ENCODE measurements around the gene EFCAB8.
"Not testable (repeated sequence)": the region's sequence is repeated elsewhere in the genome, so short reads cannot be mapped to it uniquely, and the experiment has no call there.

Gene EFCAB8

DNA sequence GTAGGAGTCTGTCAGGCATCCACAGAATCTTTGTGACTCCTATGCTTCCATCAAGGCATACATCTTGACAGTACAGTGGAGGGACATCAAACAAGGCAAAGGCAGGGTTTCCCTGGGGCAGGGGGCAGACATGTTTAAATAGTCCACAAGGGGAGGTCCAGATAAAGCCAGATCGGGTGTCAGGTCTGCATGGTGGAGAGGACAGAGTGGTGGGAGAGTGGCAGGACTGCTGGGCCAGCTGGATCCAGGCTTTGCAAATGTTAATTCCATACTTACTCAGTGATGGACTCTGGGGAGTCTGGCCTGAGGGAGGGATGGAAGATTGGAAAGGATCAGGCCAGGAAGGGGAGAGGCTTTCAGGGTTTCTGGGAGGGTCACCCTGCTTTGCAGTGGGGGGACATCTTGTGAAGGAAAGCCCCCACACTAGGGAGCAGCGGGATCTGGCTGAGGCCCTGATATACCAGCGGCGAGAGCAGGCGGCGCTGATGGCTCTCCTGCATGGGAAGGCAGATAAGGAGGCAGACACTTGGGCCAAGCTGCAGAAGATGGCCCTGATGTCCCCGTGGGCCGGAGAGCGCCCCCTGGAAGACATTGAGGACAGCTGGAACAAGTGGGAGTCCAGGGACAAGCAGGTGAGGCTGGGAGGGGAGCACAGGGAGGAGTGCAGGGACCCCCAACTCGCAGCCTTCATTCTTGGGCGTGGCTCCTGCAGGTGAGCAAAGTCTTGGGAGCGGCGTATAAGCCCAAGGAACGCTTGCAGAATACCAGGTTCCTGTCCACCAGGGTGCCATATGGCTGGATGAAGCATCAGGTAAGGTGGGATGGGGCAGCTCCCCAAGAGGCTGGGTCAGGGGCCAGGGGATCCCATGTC lies 100.9 kb downstream of the EFCAB8 start:
- DNase-seq (ENCODE audit: low read depth): no peak

DNA sequence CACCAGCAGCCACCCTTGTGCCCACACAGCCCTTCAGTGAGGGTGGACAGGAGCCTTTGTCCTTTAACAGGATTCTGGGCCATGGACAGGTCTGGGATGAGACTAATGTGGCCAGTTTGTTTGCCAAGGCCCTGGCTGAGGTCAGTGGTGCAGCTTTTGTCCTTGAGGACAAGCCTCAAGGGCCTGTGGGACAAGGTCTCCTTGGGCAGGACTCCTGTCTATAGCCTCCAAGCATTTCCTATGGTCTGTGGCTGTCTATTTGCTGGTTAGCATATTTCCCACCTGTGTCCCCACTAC lies 101.4 kb downstream of the EFCAB8 start:
- no peak for DNase-seq (ENCODE audit: low read depth)

DNA sequence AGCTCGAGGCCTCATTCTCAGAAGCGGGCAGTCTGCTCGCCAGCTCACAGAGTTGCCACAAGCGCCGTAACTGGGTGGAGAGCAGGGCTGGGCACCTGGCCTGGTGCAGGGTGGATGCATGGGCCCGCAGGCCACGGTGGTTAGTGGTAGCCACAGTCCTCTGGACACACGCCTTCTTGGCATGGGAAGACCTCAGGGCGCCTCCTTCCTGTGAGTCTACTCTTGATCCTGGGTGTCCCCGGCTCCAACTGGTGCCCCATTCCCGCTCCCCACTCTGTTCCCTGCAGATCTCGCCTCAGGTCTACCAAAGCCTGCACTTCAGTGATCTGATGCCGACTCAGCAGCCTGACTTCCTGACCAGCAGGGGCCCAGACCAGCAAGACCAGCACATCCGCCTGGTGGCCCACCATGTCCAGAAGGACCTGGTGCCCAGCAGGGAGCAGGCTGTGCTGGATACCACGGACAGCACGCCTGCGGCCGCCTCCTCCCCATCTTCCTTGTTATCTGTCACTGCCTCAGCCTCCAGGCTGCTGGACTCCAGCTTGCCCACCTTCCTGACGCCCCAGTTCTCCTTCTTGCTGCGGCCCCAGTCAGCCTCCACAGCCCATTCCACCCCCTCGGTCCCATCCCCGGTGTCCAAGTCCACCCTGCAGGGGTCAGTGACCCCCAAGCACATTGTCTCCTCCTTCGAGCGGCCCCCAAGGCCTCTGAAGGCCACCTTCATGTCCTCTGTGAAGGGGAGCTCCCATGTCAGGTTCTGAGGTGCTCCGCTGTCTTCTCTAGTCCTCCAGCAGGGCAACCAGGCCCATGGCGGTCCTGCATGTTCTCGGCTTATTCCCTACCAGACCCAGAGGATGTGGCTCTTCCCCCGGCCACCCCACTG lies 102.4 kb downstream of the EFCAB8 start:
- DNase-seq (ENCODE audit: low read depth): no peak

DNA sequence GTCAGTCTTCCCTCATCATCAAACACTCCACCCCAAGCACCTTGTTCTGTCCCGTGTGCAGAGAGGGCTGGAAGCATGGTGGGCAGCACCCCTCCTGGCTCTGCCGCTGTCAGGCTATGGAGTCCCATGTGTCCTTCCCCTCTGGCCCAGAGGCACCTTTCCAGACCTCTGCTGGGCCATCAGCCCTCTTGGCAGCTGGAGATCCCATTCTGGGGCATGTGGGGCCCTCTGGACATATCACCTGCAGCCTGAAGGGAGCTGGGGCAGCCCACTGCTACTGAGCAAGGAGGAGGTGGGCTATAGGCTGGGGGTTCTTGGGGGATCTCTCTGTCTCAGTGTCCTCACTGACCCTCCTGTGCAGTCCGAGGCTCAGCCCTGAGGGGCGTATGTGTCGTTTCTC lies 103.3 kb downstream of the EFCAB8 start:
- no peak for DNase-seq (ENCODE audit: low read depth)

DNA sequence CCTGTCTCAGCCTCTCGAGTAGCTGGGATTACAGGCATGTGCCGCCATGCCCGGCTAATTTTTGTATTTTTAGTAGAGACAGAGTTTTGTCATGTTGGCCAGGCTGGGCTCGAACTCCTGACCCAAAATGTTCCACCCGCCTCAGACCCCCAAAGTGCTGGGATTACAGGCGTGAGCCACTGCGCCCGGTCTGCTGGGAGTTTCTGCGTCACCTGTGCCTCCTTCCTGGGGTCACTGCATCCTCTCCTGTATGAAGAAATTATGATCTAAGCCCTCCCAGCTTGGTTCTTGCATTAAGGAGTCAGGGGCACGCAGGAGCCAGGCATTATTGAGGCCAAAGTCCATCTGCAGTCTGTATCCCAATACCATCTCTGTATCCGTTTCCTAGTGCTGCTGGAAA lies 103.9 kb downstream of the EFCAB8 start:
- DNase-seq (ENCODE audit: low read depth): not testable (repeated sequence)

DNA sequence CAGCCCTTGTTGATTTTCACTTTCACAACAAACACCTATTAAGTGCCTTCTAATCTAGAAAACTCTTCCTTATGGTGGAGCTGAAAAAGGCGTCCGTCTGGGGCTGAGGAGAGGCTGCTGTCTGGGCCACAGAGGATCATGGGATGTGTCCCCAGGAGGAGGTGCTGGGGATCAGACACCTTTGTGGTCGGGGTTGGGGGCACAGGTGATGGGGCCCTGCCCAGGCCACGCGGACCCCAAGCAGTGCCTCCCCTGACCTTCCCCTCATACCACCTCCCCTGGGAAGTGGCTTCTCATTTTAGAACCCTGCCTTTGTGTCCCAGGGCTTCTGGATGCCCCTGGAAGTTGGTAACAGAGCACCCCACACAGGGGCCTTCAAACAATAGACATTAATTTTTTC lies 104.5 kb downstream of the EFCAB8 start:
- DNase-seq (ENCODE audit: low read depth): no peak

DNA sequence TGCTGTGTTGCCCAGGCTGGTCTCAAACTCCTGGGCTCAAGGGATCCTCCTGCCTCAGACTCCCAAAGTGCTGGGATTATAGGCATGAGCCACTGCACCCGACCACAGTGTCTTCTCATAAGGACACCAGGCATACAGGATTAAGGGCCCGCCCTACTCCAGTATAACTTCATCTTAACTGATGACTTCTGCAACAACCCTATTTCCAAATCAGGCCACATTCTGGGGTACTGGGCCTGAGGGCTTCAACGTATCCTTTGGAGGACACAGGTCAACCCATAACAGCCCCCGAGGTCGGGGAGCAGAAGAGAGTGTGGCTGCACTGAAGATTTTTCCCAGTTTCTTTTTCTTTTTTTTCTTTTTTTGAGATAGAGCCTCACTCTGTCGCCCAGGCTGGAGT lies 105.9 kb downstream of the EFCAB8 start:
- DNase-seq (ENCODE audit: low read depth): no peak

DNA sequence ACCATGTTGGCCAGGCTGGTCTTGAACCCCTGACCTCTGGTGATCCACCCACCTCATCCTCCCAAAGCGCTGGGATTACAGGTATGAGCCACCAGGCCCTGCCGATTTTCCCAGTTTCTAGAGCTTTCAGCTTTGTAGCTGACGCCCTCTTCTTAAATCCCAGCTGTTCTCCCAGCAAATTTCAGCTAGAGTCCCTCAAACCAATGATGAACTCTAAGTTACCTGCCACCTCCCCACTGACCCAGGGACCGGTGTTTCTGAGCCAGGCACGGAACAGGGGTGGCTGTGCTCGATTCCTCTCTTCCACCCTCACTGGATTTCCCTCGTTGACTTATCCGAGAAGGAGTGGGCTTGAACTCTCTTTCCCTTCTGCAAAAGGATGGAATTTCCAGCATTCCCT lies 106.4 kb downstream of the EFCAB8 start:
- no peak for DNase-seq (ENCODE audit: low read depth)

DNA sequence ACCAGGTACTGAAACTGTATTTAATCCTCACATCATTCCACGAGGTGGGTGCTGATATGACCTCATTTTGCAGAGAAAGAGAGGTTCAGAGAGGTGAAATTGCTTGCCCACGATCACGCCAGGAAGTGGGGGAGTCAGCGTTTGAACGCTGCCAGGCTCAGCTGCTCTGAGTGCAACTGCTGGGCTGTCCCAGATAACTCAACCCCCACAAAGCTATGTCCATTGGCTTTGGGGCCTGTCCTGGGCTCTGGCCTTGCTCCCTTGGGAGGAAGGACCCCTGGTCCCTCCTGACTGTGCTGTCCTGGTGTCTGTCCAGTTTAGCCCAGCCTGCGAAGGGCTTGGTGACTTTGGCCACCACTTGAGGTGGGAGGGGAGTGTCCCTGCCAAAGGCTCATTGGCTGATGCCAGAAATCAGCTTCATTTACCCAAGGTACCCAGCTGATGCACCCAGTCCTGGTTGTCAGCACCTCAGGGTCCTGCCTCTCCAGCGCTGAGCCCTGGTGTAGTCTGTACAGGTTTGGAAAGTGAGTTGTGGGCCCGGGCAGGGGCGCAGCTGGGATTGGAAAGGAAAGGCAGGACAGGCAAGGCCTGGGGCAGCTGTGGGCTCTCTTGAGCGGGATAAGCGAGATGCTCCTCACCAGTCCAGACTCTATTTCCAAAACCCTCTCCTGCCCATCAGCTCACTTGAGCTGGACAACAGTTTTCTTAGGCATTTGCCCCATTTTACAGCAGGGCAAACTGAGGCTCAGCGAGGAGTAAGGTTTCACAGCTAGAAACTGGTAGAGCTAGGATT lies 107.1 kb downstream of the EFCAB8 start:
- DNase-seq (ENCODE audit: low read depth): no peak

DNA sequence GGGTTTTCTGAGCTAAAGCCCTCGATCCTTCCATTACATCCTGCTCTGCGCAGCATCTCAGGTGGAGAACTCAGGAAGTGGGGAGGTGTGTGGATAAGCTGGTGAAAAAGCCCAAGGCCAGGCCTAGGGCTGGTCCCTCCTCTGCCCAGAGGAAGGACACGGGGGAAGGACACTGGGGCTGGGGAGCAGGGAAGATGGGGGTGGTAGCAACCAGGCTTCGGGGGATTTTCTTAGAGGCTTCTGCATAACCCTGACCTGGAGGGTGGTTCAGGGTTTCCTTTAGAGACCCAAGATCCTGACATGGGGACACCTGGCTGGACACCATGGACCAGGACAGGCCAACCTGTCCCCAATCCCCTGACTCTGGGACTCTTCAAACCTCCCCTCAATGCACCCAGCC lies 107.7 kb downstream of the EFCAB8 start:
- DNase-seq (ENCODE audit: low read depth): no peak

DNA sequence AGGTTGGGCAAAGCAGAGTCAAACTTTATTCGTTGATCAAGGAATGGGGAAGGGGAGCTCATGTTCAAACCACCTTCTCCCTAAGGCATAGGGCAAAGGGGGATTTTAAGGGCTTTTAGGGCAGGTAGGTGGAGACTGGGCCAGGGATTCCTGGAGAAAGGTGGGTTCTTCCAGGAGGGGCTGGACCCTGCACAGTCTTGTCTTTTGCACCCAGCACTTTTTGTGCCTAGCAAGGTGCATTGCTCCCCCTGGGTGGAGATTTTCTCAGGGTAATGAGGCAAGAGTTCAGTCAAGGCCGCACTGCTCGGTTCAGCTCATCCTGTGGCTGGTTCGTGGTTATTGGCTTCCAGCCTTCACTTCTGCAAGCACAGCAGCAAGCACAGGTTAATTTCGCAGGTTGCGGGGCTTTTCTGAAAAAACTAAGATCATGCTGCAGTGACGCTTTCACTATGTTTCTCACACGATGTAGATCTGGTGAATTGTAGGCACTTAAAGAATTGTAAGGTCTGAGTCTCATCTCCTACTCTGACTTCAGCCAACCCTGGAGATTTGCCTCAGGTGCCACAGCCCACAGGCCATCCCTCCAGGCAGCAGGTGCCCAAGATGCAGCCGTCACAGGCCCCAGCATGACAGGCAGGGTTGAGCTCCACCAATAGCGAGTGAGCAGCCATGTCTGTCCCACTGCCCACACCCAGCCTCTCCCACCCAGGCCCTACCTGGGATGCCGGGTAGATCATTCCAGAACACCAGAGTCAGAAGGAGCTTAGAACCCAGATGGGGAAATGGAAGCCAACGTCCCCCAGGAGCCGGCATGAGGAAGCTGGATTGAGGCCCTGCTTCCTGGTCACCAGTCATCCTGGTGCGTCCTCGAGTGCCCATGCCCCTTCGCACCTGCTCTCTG lies 108.4 kb downstream of the EFCAB8 start:
- no peak for DNase-seq (ENCODE audit: low read depth)

DNA sequence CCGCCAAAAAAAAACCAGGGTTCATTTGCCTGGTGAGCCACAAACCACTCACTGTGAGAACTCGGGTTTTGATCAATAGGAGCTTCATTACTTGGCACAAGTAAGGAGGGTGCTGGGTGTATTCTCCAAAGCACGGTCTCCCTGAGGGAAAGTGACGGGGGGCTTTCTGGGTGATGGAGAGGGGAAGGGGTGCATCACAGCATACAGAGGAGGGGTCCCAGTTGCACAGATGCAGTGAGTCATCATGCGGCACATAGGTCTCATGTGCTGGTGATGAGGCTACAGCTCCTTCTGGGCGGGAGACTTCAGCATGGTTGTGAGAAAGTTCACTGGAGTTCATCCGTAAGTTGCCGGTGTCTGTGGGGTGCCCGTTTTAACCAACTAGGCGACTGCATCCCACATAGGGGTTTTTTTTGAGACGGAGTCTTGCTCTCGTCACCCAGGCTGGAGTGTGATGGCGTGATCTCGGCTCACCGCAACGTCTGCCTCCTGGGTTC lies 109.3 kb downstream of the EFCAB8 start:
- peak; percentile 44 for DNase-seq (ENCODE audit: low read depth)

DNA sequence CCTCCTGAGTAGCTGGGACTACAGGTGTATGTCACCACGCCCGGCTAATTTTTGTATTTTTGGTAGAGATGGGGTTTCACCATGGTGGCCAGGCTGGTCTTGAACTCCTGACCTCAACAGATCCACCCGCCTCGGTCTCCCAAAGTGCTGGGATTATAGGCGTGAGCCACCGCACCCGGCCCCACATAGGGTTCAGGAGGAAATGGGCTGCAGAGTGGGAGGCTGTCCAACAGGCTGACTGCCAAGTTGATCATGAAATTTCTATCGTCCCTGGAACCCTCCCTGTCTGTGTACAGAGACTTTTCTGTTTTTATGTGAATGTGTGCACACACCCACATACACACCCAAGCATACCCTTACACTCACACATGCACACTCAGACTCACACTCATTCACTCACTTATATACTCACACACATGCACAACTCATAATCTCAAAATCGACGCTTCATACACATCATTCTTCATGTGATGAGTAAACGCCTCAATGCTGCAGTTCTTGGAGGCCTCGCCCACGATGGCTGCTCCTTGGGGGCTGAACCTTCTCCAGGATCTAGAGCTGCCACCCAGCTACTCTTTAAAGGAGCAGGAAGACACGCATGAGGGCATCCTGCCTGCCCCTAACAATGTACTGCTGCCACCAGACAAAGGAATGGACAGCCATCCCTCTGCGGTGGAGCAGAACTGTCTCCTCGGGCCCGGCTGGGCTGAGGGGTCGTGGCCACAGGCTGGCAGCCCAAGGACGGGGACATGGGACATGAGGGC lies 109.9 kb downstream of the EFCAB8 start:
- peak; percentile 45 for DNase-seq (ENCODE audit: low read depth)

DNA sequence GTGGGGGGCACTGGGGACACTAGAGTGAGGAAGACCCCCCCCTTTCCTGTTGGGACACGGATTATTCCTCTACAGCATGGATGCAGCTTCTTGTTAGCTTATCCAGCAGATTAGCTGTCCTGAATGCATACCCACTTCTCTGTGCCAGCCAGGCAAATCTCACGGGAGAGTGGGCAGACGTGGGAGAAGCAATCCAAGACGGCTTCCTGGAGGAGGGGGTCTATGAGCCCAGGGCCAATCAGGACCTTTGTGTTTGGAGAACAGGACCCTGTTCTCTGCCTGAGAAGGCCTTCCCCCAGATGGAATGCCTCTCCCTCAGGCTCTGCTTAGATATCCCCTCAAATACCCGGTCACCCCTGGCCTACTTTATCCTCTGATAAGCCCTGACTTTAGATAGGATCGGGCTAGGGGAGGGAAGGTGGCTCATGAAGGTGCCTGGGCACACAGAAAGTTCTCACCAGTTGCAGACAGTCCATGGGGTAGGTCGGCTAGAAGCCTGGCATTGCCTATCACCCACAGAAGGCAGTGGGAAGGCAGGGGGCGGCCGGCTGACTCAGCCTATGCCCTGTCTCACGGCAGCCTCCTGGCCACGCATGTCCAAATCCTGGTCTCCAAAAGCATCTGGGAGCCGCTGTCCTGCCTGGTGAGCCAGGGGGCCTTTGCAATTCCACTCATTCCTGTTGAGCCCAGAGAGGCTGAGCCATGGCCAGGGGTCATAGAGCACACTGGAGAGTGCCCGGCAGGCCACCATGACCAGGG lies 110.8 kb downstream of the EFCAB8 start:
- DNase-seq (ENCODE audit: low read depth): no peak

DNA sequence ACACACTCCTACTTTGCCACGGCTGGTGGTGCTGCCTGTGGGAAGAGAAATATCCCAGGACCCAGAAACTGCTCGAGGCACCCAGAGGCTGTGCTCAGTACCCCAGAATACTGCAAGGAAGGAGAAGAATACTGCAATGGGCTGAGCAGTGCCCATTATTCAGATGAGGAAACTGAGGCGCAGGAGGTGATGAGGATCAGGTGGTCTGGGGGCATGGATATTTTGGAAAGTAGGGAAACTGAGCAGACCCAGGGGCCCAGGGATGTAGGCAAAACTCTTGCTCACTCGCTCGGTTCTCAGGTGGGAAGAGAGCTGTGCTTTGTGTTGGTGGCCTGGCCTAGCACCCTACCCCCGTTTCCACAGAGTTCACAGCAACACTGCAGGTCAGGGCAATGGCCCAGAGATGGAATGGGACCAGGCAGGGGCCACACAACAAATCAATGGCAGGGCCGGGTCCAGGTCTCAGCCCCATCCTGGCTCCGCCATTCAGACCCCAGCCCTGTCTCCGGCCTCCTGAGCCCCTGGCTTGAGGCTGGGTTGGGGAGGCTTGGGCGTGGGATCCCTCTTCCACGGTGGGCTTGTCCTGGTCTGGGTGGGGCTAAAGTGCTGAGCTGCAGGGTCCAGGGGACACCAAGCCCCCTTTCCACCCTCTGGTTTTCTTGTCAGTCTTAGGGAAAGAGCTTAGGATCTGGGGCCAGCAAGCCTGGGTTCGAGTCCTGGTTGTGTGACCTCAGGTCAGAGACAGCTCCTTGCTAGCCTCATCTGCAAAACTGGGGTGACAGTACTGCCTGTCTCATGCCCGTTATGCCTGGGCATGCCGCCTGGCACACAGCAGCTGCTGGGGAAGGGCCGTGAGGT lies 111.6 kb downstream of the EFCAB8 start:
- no peak for DNase-seq (ENCODE audit: low read depth)

DNA sequence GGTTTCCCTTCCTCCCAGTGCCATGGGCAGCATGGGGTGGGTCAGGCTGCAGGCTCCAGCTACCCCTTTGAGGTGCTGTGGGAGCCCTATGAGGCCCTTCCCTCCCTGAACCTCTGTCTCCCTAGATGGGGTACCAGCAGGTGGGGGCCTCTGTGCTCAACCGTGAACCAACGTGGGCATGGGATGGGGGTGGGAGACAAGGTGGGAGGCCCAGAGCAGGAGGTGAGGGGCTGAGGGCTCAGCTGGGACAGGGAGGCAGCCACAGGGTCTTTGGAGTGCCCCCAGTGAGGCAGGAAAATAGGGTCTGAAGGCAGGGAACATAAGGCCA lies 112.2 kb downstream of the EFCAB8 start:
- no peak for DNase-seq (ENCODE audit: low read depth)

DNA sequence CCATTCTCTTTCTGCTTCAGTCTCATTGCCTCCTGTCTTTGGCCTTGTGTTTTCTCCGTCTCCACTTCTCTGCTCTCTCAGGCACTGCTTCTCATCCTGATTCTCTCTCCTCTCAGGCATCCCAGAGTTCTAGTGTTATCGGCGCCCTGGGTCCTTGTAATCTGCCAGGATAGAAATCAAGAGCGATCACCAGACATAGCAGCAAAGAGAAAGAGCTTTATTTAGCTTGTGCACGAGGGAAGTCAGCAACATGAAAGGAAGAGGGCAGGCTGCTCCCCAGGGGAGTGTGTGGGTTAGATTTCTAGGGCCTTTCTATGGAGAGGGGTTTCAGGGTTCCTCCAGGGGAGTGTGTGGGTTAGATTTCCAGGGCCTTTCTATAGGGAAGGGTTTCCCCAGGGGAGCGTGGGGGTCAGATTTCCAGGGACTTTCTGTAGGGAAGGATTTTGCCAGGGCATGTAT lies 113.0 kb downstream of the EFCAB8 start:
- no peak for DNase-seq (ENCODE audit: low read depth)

DNA sequence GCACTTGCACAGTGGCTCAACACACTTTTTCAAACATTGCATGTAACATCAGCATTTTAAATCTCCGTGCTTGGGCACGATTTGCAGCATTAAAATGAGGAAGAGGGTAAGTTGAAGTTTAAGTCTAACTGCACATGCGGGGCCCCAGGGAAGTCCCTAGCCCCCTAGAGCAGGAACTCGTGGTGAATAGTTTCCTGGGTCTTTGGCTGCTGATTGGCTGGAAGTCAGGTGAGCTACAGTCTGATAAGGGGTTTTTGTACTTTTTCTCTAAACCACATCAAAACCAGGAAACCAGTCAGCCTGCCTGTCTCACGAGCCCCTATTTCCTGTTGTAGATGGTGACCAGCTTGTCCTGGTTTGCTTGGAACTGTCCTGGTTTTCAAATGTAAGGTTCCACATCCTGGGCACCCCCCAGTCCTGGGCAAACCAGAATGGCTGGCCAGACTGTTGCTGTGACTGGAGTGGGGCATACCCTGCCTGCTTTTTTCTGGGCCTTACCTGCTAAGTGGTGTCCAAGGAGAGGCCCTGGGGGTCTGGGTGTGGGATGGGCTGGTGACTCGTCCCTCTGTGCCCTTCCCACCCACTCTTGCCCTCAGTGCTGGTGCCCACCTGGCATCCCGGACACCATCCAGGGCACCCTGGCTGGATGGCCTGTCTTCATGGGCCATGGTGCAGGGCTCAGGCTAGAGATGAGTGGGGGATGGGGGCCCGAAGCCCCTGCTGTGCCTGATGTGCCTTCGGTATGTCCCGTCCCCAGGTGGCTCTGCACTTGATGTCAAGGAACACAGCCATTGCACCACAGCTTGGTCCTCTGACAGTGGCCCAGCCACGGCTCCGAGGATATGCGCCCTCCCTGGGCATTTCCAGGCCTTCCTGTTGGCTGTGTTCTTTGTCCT lies 113.7 kb downstream of the EFCAB8 start:
- DNase-seq (ENCODE audit: low read depth): peak; percentile 77
